WERI-Rb-1 (cell line): ENCODE results near the gene LIM2.

Experiments
- DNase-seq: peaks from one replicate; pipeline ENCODE4 v3.0.0-alpha.2; 2020
- H3K27ac ChIP-seq: fragments of 250-450 bp; sonication (Bioruptor Pico); 2 replicates; pipeline ENCODE4 v1.5.1; 2020; ENCODE audit warnings: mild to moderate bottlenecking, moderate library complexity
- H3K27me3 ChIP-seq: fragments of 250-450 bp; sonication (Bioruptor Pico); 2 replicates; pipeline ENCODE4 v1.5.1; 2021; ENCODE audit warnings: mild to moderate bottlenecking, low read depth, moderate library complexity; ENCODE audit not compliant: insufficient read depth, severe bottlenecking
- H3K36me3 ChIP-seq: fragments of 250-450 bp; sonication (Bioruptor Pico); 2 replicates; pipeline ENCODE4 v1.5.1; 2020; ENCODE audit warnings: mild to moderate bottlenecking, moderate library complexity
- H3K4me3 ChIP-seq: 2 replicates; pipeline ENCODE4 v1.5.1; 2011; ENCODE audit warnings: low read depth, mild to moderate bottlenecking, control low read depth, low read length
- H3K9me3 ChIP-seq: fragments of 250-450 bp; sonication (Bioruptor Pico); 2 replicates; pipeline ENCODE4 v1.5.1; 2021; ENCODE audit warnings: mild to moderate bottlenecking, moderate library complexity; ENCODE audit not compliant: severe bottlenecking
- CTCF ChIP-seq: IDR thresholded peaks from 2 replicates; pipeline ENCODE4 v1.5.1; 2011; ENCODE audit warnings: low read depth, mild to moderate bottlenecking, control low read depth, inconsistent platforms, low read length

LIM2 gene

DNA sequence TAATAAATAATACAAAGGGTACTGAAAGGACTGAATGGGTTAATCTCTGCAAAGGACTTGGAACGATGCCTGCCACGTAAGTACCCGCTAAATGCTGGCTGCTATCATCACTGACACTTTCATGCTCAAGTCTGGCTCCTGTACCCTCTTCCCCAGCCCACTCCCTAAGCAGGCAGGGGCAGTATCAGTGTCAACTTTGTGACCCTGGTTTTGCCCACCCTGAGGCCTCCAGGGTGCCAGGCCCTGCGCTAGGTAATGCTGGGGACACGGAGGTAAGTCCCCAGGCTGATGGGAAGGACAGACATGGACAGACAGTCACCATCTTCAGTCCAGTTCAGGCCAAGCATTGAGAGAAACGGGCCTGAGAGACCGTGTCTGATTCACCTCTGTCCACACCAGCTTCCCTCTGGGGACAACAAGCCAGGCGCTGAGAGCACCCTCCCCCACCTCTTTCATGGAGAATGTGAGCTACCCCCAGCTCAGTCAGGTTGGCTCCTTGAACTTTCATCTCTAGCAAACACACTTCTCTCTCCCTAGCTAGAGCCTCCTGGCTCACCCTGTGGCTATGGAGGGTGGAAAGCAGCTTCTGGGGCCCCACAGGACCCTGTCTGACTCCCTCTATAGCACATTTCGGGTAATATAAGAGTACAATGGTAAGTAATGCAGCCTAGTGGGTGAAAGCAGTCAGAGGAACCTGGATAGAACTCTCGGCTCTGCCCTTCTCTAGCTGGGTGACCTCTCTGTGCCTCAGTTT is 22.4 kb downstream of the LIM2 start:
- no peak for DNase-seq

DNA sequence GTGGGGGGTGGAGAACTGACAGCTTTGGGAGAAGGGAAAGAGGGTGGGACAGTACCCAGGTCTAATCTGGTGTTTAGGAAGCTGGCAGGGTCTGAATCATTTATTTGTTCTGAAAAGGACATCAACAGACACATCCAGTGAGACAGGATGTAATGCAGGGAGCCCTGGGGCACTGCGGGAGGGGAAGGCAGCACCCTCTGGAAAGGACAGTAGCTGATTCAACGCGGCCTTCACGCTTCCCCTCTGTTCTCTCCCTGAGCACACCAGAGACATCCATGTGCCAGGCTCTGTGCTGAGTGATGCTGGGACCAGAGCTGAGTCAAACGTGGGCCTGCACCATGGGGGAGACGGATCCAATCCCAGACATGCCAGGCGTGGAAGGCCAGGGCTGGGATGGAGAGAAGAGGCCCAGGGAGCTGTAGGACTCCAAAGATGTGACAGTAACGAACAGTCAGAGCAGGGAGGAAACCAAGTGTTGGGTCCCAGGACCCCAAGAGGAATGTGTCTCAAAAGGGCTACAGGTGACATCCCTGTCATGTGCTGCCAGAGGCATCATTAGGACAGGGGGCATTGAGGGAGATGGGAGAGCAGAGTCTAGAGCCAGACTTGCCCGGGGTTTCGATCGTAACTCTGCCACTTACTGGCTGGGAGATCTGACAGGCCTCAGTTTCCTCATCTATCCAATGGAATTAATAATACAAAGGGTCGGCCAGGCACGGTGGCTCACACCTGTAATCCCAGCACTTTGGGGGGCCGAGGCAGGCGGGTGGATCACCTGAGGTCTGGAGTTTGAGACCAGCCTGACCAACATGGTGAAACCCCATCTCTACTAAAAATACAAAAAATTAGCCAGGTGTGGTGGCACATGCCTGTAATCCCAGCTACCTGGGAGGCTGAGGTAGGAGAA is 23.3 kb downstream of the LIM2 start:
- Histone ChIP-seq H3K4me3 (no peak overlapping the region), H3K9me3 (no peaks in the 10 kb centered on the region), H3K27me3 (no peaks in the 10 kb centered on the region), H3K36me3 (no peaks in the 10 kb centered on the region), H3K27ac (no peak overlapping the region; the same call in 1 of the 2 replicates)
- no peak for TF ChIP-seq CTCF
- DNase-seq: no peak

More for the DNA sequence above, 22.4 kb downstream of the LIM2 start:
- TF ChIP-seq CTCF: no peak
- no peaks in the 10 kb centered on the region for H3K9me3 ChIP-seq
- H3K27me3 ChIP-seq: no peaks in the 10 kb centered on the region
- no peaks in the 10 kb centered on the region for H3K36me3 ChIP-seq
- H3K27ac ChIP-seq: peak overlapping the region; percentile 90
- peak overlapping the region; percentile 71 for H3K4me3 ChIP-seq

GRCh38 chr19:51361239-51361638 is 26.5 kb downstream of the LIM2 start:
- no peak for TF ChIP-seq CTCF
- Histone ChIP-seq H3K4me3 (no peak overlapping the region), H3K36me3 (no peaks in the 10 kb centered on the region), H3K27me3 (no peaks in the 10 kb centered on the region), H3K9me3 (no peaks in the 10 kb centered on the region), H3K27ac (no peak overlapping the region)
- DNase-seq: no peak

GRCh38 chr19:51359294-51359693 is 28.5 kb downstream of the LIM2 start:
- Histone ChIP-seq H3K27me3 (no peaks in the 10 kb centered on the region), H3K36me3 (no peaks in the 10 kb centered on the region), H3K27ac (no peak overlapping the region), H3K9me3 (no peaks in the 10 kb centered on the region), H3K4me3 (no peak overlapping the region)
- no peak for DNase-seq
- no peak for TF ChIP-seq CTCF

DNA sequence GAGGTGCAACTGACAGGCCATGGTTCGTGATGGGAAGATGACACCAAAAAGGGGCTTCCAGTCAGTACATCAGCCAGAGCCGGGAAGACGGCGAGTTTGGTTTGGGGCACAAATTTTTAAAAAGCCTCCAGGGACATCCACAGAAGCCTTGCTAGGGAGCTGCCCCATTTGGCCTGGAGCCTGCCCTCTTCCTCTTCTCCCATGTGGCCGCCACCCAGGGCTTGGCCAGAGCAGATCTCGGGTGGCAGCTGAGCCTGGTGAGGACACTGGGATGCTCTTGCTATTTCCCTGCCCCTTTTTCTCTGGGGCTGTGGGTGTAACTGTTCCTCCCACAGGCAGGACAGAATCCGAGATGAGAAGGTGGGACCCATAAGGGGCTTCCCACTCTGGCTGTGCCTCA is 29.8 kb downstream of the LIM2 start:
- no peak for DNase-seq

More for the DNA sequence above, 29.8 kb downstream of the LIM2 start:
- no peaks in the 10 kb centered on the region for H3K9me3 ChIP-seq
- no peaks in the 10 kb centered on the region for H3K36me3 ChIP-seq
- H3K27me3 ChIP-seq: no peaks in the 10 kb centered on the region
- no peak for TF ChIP-seq CTCF
- H3K4me3 ChIP-seq: no peak overlapping the region
- H3K27ac ChIP-seq: no peak overlapping the region
